Ishikawa (cell line): ENCODE data around the gene ZNF593OS.

Experiments used
- CEBPB ChIP-seq: IDR thresholded peaks from 2 replicates; pipeline ENCODE4 v1.6.1; 2012
- EGR1 ChIP-seq: IDR thresholded peaks from 2 replicates; pipeline ENCODE4 v1.6.1; 2012
- TF ChIP-seq, protein P1 (sequence below): IDR thresholded peaks from 2 replicates; pipeline ENCODE4 v1.6.1; 2012; ENCODE audit warnings: low read depth, mild to moderate bottlenecking

ZNF593OS gene

DNA sequence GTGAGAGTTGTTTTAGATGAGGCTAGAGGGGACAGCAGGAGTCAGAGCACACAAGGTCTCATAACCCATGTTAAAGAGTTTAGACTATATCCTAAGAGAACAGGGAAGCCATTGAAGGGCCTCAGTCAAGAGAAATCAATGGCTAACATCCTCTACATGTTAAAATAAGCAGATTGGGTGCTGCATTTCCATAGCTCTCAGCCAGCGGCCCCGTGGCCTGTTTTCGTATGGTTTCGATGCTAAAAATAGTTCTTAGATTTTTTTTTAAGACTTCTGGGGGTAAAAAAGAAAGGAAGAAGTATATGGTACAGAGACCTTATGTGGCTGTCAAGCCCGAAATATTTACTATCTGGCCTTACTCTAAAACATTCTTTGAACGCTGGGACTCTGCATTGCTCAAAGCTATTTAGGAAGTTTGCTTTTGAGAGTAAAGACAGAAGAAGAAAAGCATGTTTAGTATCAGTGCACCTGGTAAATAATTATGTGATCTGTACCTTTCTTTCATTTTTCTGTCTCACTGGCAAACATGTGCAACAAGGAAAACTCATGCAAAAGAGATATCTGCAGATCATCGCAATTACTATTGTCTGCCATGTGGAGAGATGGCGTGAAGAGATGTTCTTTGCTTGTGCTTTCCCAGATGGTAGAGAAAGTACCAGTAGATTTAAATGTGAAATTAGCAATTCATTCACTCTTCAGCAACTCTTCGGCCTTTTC lies 51.6 kb downstream of the ZNF593OS start:
- TF ChIP-seq, protein P1, sequence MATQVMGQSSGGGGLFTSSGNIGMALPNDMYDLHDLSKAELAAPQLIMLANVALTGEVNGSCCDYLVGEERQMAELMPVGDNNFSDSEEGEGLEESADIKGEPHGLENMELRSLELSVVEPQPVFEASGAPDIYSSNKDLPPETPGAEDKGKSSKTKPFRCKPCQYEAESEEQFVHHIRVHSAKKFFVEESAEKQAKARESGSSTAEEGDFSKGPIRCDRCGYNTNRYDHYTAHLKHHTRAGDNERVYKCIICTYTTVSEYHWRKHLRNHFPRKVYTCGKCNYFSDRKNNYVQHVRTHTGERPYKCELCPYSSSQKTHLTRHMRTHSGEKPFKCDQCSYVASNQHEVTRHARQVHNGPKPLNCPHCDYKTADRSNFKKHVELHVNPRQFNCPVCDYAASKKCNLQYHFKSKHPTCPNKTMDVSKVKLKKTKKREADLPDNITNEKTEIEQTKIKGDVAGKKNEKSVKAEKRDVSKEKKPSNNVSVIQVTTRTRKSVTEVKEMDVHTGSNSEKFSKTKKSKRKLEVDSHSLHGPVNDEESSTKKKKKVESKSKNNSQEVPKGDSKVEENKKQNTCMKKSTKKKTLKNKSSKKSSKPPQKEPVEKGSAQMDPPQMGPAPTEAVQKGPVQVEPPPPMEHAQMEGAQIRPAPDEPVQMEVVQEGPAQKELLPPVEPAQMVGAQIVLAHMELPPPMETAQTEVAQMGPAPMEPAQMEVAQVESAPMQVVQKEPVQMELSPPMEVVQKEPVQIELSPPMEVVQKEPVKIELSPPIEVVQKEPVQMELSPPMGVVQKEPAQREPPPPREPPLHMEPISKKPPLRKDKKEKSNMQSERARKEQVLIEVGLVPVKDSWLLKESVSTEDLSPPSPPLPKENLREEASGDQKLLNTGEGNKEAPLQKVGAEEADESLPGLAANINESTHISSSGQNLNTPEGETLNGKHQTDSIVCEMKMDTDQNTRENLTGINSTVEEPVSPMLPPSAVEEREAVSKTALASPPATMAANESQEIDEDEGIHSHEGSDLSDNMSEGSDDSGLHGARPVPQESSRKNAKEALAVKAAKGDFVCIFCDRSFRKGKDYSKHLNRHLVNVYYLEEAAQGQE: no peak
- TF ChIP-seq EGR1: no peak
- TF ChIP-seq CEBPB: no peak
